PC-9 (cell line): ENCODE measurements around the gene RIMS1. TPM values are rescaled to one million over a fixed set of nuclear protein-coding genes. Genes with fewer than 3 reads are reported as not detected.

Source experiments
- BruUV-seq: library from RNA; stranded (reverse); fragments of 400-500 nt; replicated peaks from 2 replicates; lab custom pipeline; 2021; lab: Mats Ljungman, UMichigan
- CTCF ChIA-PET: fragments of 300-600 bp; sonication (Branson Sonifier 250); formaldehyde crosslinking; loops from one replicate; lab custom pipeline; 2022; ENCODE audit warnings: antibody characterized with exemption; lab: Charles Lee
- POLR2A ChIA-PET: fragments of 300-600 bp; sonication (Branson Sonifier 250); formaldehyde crosslinking; loops from one replicate; lab custom pipeline; 2022; ENCODE audit warnings: antibody characterized with exemption; ENCODE audit not compliant: unreplicated experiment; lab: Charles Lee
- DNase-seq, 2 experiments: peaks; one replicate each; pipeline versions ENCODE4 v3.0.0 to v3.0.0-alpha.2; 2015 to 2022; ENCODE audit warnings: mixed read lengths in 1 of 2
- H2AFZ ChIP-seq: fragments of 200-600 bp; sonication (generic); 2 replicates; pipeline ENCODE4 v1.8.1; 2017; ENCODE audit warnings: antibody characterized with exemption
- H3F3A ChIP-seq: fragments of 200-600 bp; sonication (generic); 2 replicates; pipeline ENCODE4 v1.8.1; 2017; ENCODE audit warnings: antibody characterized with exemption, mild to moderate bottlenecking, low read depth; ENCODE audit not compliant: insufficient read depth
- H3K27ac ChIP-seq: fragments of 200-600 bp; sonication (generic); 2 replicates; pipeline ENCODE4 v1.6.1; 2016; ENCODE audit warnings: mixed run types
- H3K27me3 ChIP-seq: fragments of 200-600 bp; sonication (generic); 2 replicates; pipeline ENCODE4 v1.6.1; 2016; ENCODE audit warnings: low read depth, mixed run types; ENCODE audit not compliant: insufficient read depth
- H3K36me3 ChIP-seq: fragments of 200-600 bp; sonication (generic); 2 replicates; pipeline ENCODE4 v1.6.1; 2016; ENCODE audit warnings: low read depth, mixed run types
- H3K4me1 ChIP-seq: fragments of 200-600 bp; sonication (generic); replicated peaks from 2 replicates; pipeline ENCODE4 v1.6.1; 2016; ENCODE audit warnings: mixed run types; ENCODE audit not compliant: insufficient read depth
- H3K4me2 ChIP-seq: fragments of 200-600 bp; sonication (generic); 2 replicates; pipeline ENCODE4 v1.6.1; 2017; ENCODE audit warnings: mixed run types
- H3K4me3 ChIP-seq: fragments of 200-600 bp; sonication (generic); 2 replicates; pipeline ENCODE4 v1.6.1; 2016; ENCODE audit warnings: mixed run types
- H3K79me2 ChIP-seq: fragments of 200-600 bp; sonication (generic); 2 replicates; pipeline ENCODE4 v1.6.1; 2017; ENCODE audit warnings: low read depth, mixed run types
- H3K9me2 ChIP-seq: fragments of 200-600 bp; sonication (generic); 2 replicates; pipeline ENCODE4 v1.8.1; 2017; ENCODE audit warnings: mild to moderate bottlenecking; ENCODE audit not compliant: insufficient read depth
- H3K9me3 ChIP-seq: fragments of 200-600 bp; sonication (generic); 2 replicates; pipeline ENCODE4 v1.8.1; 2016; ENCODE audit warnings: low read depth; ENCODE audit not compliant: insufficient read depth
- H4K20me1 ChIP-seq: fragments of 200-600 bp; sonication (generic); 2 replicates; pipeline ENCODE4 v1.8.1; 2017; ENCODE audit not compliant: insufficient read depth
- EZH2 ChIP-seq: fragments of 200-600 bp; sonication (generic); IDR thresholded peaks from 2 replicates; pipeline ENCODE4 v1.8.0; 2017; ENCODE audit warnings: antibody characterized with exemption, low read depth
- intact Hi-C: fragments of 100-400 bp; cut with micrococcal nuclease; formaldehyde crosslinking; loops from one replicate; pipeline ENCODE4 v1.10.0; 2022; ENCODE audit not compliant: unreplicated experiment
- total RNA-seq: library from RNA; stranded (reverse); gene quantifications from 2 replicates; pipeline ENCODE4 v1.2.3, GENCODE V29; 2021
- TF ChIP-seq, protein P1 (sequence below): fragments of 200-600 bp; sonication (generic); conservative IDR thresholded peaks from 2 replicates; pipeline ENCODE4 v1.6.1; 2017; ENCODE audit warnings: mixed run types, antibody characterized with exemption, mild to moderate bottlenecking, moderate library complexity

RIMS1 gene
- total RNA-seq, 1 experiment from 2014 or later, result not detected

GRCh38 chr6:72283571-72283970 lies 397.2 kb downstream of the RIMS1 start:
- CTCF ChIA-PET, result no interaction called here
- no peak overlapping the region for H3K4me2 ChIP-seq

GRCh38 chr6:72286911-72287311 lies 400.6 kb downstream of the RIMS1 start:
- no peak for TF ChIP-seq EZH2
- TF ChIP-seq, protein P1, sequence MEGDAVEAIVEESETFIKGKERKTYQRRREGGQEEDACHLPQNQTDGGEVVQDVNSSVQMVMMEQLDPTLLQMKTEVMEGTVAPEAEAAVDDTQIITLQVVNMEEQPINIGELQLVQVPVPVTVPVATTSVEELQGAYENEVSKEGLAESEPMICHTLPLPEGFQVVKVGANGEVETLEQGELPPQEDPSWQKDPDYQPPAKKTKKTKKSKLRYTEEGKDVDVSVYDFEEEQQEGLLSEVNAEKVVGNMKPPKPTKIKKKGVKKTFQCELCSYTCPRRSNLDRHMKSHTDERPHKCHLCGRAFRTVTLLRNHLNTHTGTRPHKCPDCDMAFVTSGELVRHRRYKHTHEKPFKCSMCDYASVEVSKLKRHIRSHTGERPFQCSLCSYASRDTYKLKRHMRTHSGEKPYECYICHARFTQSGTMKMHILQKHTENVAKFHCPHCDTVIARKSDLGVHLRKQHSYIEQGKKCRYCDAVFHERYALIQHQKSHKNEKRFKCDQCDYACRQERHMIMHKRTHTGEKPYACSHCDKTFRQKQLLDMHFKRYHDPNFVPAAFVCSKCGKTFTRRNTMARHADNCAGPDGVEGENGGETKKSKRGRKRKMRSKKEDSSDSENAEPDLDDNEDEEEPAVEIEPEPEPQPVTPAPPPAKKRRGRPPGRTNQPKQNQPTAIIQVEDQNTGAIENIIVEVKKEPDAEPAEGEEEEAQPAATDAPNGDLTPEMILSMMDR, result no peak
- DNase-seq, result no peak
- Histone ChIP-seq H3K79me2 (no peaks in the 10 kb centered on the region), H3K36me3 (no peaks in the 10 kb centered on the region), H3K4me2 (no peak overlapping the region), H3K27ac (no peak overlapping the region), H4K20me1 (no peaks in the 10 kb centered on the region), H2AFZ (no peak overlapping the region), H3K27me3 (no peaks in the 10 kb centered on the region), H3K4me3 (no peak overlapping the region), H3F3A (no peaks in the 10 kb centered on the region), H3K9me2 (no peaks in the 10 kb centered on the region), H3K4me1 (no peaks in the 10 kb centered on the region), H3K9me3 (no peaks in the 10 kb centered on the region)
- no TSS peak for BruUV-seq
- ChIA-PET CTCF (no interaction called here), POLR2A (interaction anchor here (0.7 kb wide), 1 partner anchor 92 kb away, joined by 3 read pairs; no protein-coding TSS in a partner anchor)
- intact Hi-C loops, result no loop called here

More at GRCh38 chr6:72283571-72283970, 397.2 kb downstream of the RIMS1 start:
- H3K4me1 ChIP-seq, result no peaks in the 10 kb centered on the region
- H3K79me2 ChIP-seq, result no peaks in the 10 kb centered on the region
- no peaks in the 10 kb centered on the region for H4K20me1 ChIP-seq
- no peaks in the 10 kb centered on the region for H3K9me3 ChIP-seq
- no peaks in the 10 kb centered on the region for H3K36me3 ChIP-seq
- TF ChIP-seq, protein P1, result no peak
- TF ChIP-seq EZH2, result no peak
- intact Hi-C loops, result no loop called here
- POLR2A ChIA-PET, result no interaction called here
- H3K9me2 ChIP-seq, result no peaks in the 10 kb centered on the region
- H3K27ac ChIP-seq, result no peak overlapping the region
- H3K27me3 ChIP-seq, result no peaks in the 10 kb centered on the region
- no TSS peak for BruUV-seq
- DNase-seq, result no peak
- no peak overlapping the region for H2AFZ ChIP-seq
- H3F3A ChIP-seq, result no peaks in the 10 kb centered on the region
- no peak overlapping the region for H3K4me3 ChIP-seq

GRCh38 chr6:72287801-72288200 lies 401.5 kb downstream of the RIMS1 start:
- Histone ChIP-seq H3K36me3 (no peaks in the 10 kb centered on the region), H3F3A (no peaks in the 10 kb centered on the region), H3K4me2 (no peak overlapping the region), H3K9me2 (no peaks in the 10 kb centered on the region), H3K4me3 (no peak overlapping the region), H3K4me1 (no peaks in the 10 kb centered on the region), H3K79me2 (no peaks in the 10 kb centered on the region), H4K20me1 (no peaks in the 10 kb centered on the region), H3K27me3 (no peaks in the 10 kb centered on the region), H3K9me3 (no peaks in the 10 kb centered on the region), H2AFZ (no peak overlapping the region), H3K27ac (no peak overlapping the region)
- intact Hi-C loops, result no loop called here
- ChIA-PET CTCF (no interaction called here), POLR2A (interaction anchor here (0.5 kb wide), 1 partner anchor 31 kb away, joined by 3 read pairs; no protein-coding TSS in a partner anchor)
- TF ChIP-seq, protein P1, result no peak
- TF ChIP-seq EZH2, result no peak
- no peak for DNase-seq
- no TSS peak for BruUV-seq
